Liver (tissue), 9 donors: ENCODE data around the gene TMEM86A. TPM values are rescaled to one million over a fixed set of nuclear protein-coding genes. Genes with fewer than 3 reads are reported as not detected.

Experiments used
- DNase-seq: peaks from one replicate; pipeline ENCODE4 v3.0.0-alpha.2; 2017; ENCODE audit warnings: low spot score
- H3K27ac ChIP-seq, 2 donors: one replicate each; pipeline ENCODE4 v1.7.0; 2013; ENCODE audit warnings: inconsistent platforms in 2 of 2, low read length in 2 of 2, control low read depth in 1 of 2, low read depth in 1 of 2, mild to moderate bottlenecking in 1 of 2
- H3K27me3 ChIP-seq, 4 donors: one replicate each; pipeline versions ENCODE4 v1.6.1 to v1.7.0; 2013; ENCODE audit warnings: low read length in 3 of 4, inconsistent platforms in 1 of 4, mild to moderate bottlenecking in 1 of 4, moderate library complexity in 1 of 4; ENCODE audit not compliant: control insufficient read depth in 4 of 4, insufficient read depth in 4 of 4
- H3K36me3 ChIP-seq, 4 donors: one replicate each; pipeline versions ENCODE4 v1.6.1 to v1.7.0; 2013; ENCODE audit warnings: low read length in 3 of 4, mild to moderate bottlenecking in 3 of 4, low read depth in 1 of 4, moderate library complexity in 1 of 4; ENCODE audit not compliant: control insufficient read depth in 4 of 4, insufficient read depth in 3 of 4
- H3K4me1 ChIP-seq, 4 donors: one replicate each; pipeline versions ENCODE4 v1.6.1 to v1.7.0; 2013; ENCODE audit warnings: low read length in 3 of 4, mild to moderate bottlenecking in 3 of 4, moderate library complexity in 1 of 4; ENCODE audit not compliant: control insufficient read depth in 4 of 4, insufficient read depth in 4 of 4
- H3K4me3 ChIP-seq, 3 donors: one replicate each; pipeline versions ENCODE4 v1.6.1 to v1.7.0; 2013; ENCODE audit warnings: low read length in 3 of 3, control low read depth in 1 of 3, low read depth in 1 of 3, mild to moderate bottlenecking in 1 of 3
- H3K9ac ChIP-seq, 2 donors: one replicate each; pipeline ENCODE4 v1.7.0; 2013; ENCODE audit warnings: low read length in 2 of 2, mild to moderate bottlenecking in 2 of 2, moderate library complexity in 2 of 2, control low read depth in 1 of 2, low read depth in 1 of 2
- H3K9me3 ChIP-seq, 4 donors: one replicate each; pipeline versions ENCODE4 v1.6.1 to v1.7.0; 2013; ENCODE audit warnings: low read length in 3 of 4; ENCODE audit not compliant: control insufficient read depth in 4 of 4
- CTCF ChIP-seq: fragments of 150-350 bp; IDR thresholded peaks from 2 replicates; pipeline ENCODE4 v1.5.1; 2017; ENCODE audit warnings: improper control_type of control experiment, low read depth, low read length; ENCODE audit not compliant: missing input control
- EGR1 ChIP-seq, 2 donors: IDR thresholded peaks; 2 replicates each; pipeline ENCODE4 v1.6.1; 2016 to 2018; ENCODE audit warnings: antibody characterized with exemption in 2 of 2, low read depth in 2 of 2
- FOXA1 ChIP-seq: IDR thresholded peaks from 2 replicates; pipeline ENCODE4 v1.6.1; 2016; ENCODE audit warnings: antibody characterized with exemption
- FOXA2 ChIP-seq: IDR thresholded peaks from 2 replicates; pipeline ENCODE4 v1.6.1; 2016; ENCODE audit warnings: antibody characterized with exemption
- GABPA ChIP-seq, 2 donors: IDR thresholded peaks in 1 of 2; conservative IDR thresholded peaks in 1 of 2; 2 replicates each; pipeline ENCODE4 v1.6.1; 2016; ENCODE audit warnings: antibody characterized with exemption in 2 of 2, mild to moderate bottlenecking in 1 of 2, moderate library complexity in 1 of 2
- HNF4A ChIP-seq, 2 donors: conservative IDR thresholded peaks; 2 replicates each; pipeline ENCODE4 v1.6.1; 2016; ENCODE audit warnings: antibody characterized with exemption in 2 of 2, mild to moderate bottlenecking in 2 of 2
- HNF4G ChIP-seq: IDR thresholded peaks from 2 replicates; pipeline ENCODE4 v1.6.1; 2016; ENCODE audit warnings: antibody characterized with exemption
- JUND ChIP-seq, 2 donors: IDR thresholded peaks; 2 replicates each; pipeline ENCODE4 v1.6.1; 2016; ENCODE audit warnings: antibody characterized with exemption in 2 of 2
- NR2F2 ChIP-seq: IDR thresholded peaks from 2 replicates; pipeline ENCODE4 v1.6.1; 2016; ENCODE audit warnings: antibody characterized with exemption
- RAD21 ChIP-seq, 2 donors: IDR thresholded peaks; 2 replicates each; pipeline ENCODE4 v1.6.1; 2016; ENCODE audit warnings: antibody characterized with exemption in 2 of 2, mild to moderate bottlenecking in 2 of 2
- SP1 ChIP-seq: IDR thresholded peaks from 2 replicates; pipeline ENCODE4 v1.6.1; 2018; ENCODE audit warnings: antibody characterized with exemption, mild to moderate bottlenecking
- TAF1 ChIP-seq: conservative IDR thresholded peaks from 2 replicates; pipeline ENCODE4 v1.6.1; 2016; ENCODE audit warnings: antibody characterized with exemption, mild to moderate bottlenecking
- ZBTB33 ChIP-seq: IDR thresholded peaks from 2 replicates; pipeline ENCODE4 v1.6.1; 2016; ENCODE audit warnings: antibody characterized with exemption
- WGBS: extraction: QIAGEN DNeasy Blood & Tissue Kit; methylation state at CpG from one replicate; pipeline ENCODE4 v1.1.7; 2013; 5-methylcytosine and 5-hydroxymethylcytosine counted together
- polyA plus RNA-seq, 2 donors: library from polyadenylated mRNA; stranded (reverse) in 1 of 2; unstranded in 1 of 2; fragments of 200-250 nt in 1 of 2; fragments of >200 nt in 1 of 2; fragmentation: Nextera tagmentation in 1 of 2; extraction: Ambion mirVana in 1 of 2; gene quantifications; one replicate each; pipeline versions ENCODE4 v1.2.1 to v1.2.3, GENCODE V29; 2013 to 2015
- total RNA-seq, 2 donors: library from RNA; depleted of rRNA; stranded (reverse); fragments of >200 nt; gene quantifications; one replicate each; pipeline ENCODE4 v1.2.3, GENCODE V29; 2014
- TF ChIP-seq, protein P1 (sequence below): IDR thresholded peaks from 2 replicates; pipeline ENCODE4 v1.6.1; 2016; ENCODE audit warnings: antibody characterized with exemption
- TF ChIP-seq, protein P2 (sequence below): IDR thresholded peaks from 2 replicates; pipeline ENCODE4 v1.6.1; 2016; ENCODE audit warnings: antibody characterized with exemption, mild to moderate bottlenecking
- TF ChIP-seq, protein P3 (sequence below): IDR thresholded peaks from 2 replicates; pipeline ENCODE4 v1.6.1; 2016; ENCODE audit warnings: antibody characterized with exemption
- donor health status: healthy.
- donor health status: healthy.
- donor health status: healthy.
- donor health status: healthy.
- donor health status: healthy.

TMEM86A gene
- total and polyA plus RNA-seq, 4 donors, result 1.8 to 2.7 (median 2.0) TPM

DNA sequence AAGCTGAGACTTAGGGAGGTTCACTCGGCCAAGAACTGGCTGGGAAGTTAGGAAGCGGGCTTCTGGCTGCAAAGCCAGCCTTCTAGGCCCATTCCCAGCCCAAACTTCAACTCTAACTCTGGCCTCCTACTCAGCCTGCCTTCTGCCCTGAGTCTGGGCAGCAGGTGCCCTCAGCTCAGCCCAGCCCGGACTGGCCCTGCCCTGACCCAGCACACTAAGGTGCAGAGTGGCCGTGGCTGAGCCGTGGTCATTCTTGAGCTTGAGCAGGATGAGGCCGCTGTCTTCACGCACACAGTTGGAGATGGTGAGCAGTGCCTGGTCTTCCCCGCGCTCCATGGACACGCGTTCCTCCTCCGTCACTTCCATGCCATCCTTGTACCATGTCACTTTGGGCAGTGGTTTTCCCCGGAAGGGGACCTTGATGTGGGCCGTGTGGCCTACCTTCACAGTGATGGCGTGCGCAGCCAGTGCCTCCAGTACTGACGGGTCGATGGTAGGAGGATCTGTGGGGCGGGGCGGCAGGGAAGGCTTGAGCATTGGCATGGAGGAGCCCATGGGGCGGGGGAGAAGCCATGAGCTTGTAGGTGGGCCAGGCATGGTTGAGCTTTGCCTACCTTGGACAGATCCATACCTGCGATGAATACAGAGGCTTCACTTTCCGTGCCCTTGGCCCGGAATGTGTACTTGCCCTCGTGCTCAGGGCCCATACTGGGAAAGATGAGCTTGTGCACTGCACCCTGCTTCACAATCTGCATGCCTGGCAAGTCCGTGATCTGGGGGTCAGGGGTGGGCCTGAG, 15.3 kb downstream of the TMEM86A start:
- no peak for DNase-seq
- 91% methylated on average over 26 of the region's 26 CpGs for WGBS

More for the DNA sequence above, 15.3 kb downstream of the TMEM86A start:
- H3K9ac ChIP-seq, result no peak overlapping the region
- H3K4me3 ChIP-seq, result no peak overlapping the region
- no peaks in the 10 kb centered on the region for H3K4me1 ChIP-seq
- TF ChIP-seq FOXA2 (no peak), SP1 (no peak), RAD21 (IDR thresholded peaks at IDR 0.05) (no peak), HNF4A (conservative IDR thresholded peaks at IDR 0.05) (no peak), HNF4G (no peak), TAF1 (no peak), GABPA (IDR thresholded peaks at IDR 0.05 in 1 of 2, conservative IDR thresholded peaks at IDR 0.05 in 1 of 2) (no peak), CTCF (no peak), FOXA1 (no peak), ZBTB33 (no peak), NR2F2 (no peak), JUND (IDR thresholded peaks at IDR 0.05) (no peak), EGR1 (IDR thresholded peaks at IDR 0.05; ENCODE audit: low read depth in 2 of 2) (no peak)
- TF ChIP-seq, protein P1, sequence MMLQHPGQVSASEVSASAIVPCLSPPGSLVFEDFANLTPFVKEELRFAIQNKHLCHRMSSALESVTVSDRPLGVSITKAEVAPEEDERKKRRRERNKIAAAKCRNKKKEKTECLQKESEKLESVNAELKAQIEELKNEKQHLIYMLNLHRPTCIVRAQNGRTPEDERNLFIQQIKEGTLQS, result no peak
- TF ChIP-seq, protein P2, sequence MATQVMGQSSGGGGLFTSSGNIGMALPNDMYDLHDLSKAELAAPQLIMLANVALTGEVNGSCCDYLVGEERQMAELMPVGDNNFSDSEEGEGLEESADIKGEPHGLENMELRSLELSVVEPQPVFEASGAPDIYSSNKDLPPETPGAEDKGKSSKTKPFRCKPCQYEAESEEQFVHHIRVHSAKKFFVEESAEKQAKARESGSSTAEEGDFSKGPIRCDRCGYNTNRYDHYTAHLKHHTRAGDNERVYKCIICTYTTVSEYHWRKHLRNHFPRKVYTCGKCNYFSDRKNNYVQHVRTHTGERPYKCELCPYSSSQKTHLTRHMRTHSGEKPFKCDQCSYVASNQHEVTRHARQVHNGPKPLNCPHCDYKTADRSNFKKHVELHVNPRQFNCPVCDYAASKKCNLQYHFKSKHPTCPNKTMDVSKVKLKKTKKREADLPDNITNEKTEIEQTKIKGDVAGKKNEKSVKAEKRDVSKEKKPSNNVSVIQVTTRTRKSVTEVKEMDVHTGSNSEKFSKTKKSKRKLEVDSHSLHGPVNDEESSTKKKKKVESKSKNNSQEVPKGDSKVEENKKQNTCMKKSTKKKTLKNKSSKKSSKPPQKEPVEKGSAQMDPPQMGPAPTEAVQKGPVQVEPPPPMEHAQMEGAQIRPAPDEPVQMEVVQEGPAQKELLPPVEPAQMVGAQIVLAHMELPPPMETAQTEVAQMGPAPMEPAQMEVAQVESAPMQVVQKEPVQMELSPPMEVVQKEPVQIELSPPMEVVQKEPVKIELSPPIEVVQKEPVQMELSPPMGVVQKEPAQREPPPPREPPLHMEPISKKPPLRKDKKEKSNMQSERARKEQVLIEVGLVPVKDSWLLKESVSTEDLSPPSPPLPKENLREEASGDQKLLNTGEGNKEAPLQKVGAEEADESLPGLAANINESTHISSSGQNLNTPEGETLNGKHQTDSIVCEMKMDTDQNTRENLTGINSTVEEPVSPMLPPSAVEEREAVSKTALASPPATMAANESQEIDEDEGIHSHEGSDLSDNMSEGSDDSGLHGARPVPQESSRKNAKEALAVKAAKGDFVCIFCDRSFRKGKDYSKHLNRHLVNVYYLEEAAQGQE, result no peak
- TF ChIP-seq, protein P3, sequence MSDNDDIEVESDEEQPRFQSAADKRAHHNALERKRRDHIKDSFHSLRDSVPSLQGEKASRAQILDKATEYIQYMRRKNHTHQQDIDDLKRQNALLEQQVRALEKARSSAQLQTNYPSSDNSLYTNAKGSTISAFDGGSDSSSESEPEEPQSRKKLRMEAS, result no peak
- no peaks in the 10 kb centered on the region for H3K36me3 ChIP-seq
- H3K27me3 ChIP-seq, result no peaks in the 10 kb centered on the region
- H3K27ac ChIP-seq, result no peak overlapping the region
- H3K9me3 ChIP-seq, result no peaks in the 10 kb centered on the region
